HG02870 (cell line): ENCODE measurements around the gene NGB.
"Not testable (repeated sequence)": the region's sequence is repeated elsewhere in the genome, so short reads cannot be mapped to it uniquely, and the experiment has no call there.

ENCODE experiments used
- ATAC-seq: cut with Tn5 transposase; IDR thresholded peaks from one replicate; pipeline ENCODE4 v1.9.1; 2021; ENCODE audit warnings: mild to moderate bottlenecking, moderate library complexity; ENCODE audit not compliant: unreplicated experiment

The NGB gene

GRCh38 chr14:77271113-77271710 lies at the start of gene NGB:
Gene NGB, minus strand, starts transcription at chr14:77271206. Its CDS starts 269 bp downstream, at chr14:77270937.
- ATAC-seq, result no peak

- peak; percentile 63 for ATAC-seq
Observed at GRCh38 chr14:77320238-77320935, 49.4 kb upstream of the NGB start, which contains the start of gene POMT2. Gene POMT2, minus strand, starts transcription at chr14:77320883. Its CDS starts 202 bp downstream, at chr14:77320681.

GRCh38 chr14:77319422-77319821 lies 48.4 kb upstream of the NGB start:
- no peak for ATAC-seq

- ATAC-seq, result not testable (repeated sequence)
Observed at GRCh38 chr14:77318756-77319155, 47.8 kb upstream of the NGB start.

- ATAC-seq, result no peak
Observed at GRCh38 chr14:77318006-77318553, 47.1 kb upstream of the NGB start.

- ATAC-seq, result no peak
Observed at GRCh38 chr14:77316872-77317301, 45.9 kb upstream of the NGB start.

GRCh38 chr14:77316195-77316505 lies 45.1 kb upstream of the NGB start:
- no peak for ATAC-seq

GRCh38 chr14:77314539-77315457 lies 43.8 kb upstream of the NGB start:
- no peak for ATAC-seq

GRCh38 chr14:77314043-77314442 lies 43.0 kb upstream of the NGB start:
- no peak for ATAC-seq

- ATAC-seq, result no peak
Observed at GRCh38 chr14:77313371-77313770, 42.4 kb upstream of the NGB start.

GRCh38 chr14:77311217-77311616 lies 40.2 kb upstream of the NGB start:
- ATAC-seq, result no peak

GRCh38 chr14:77310026-77310425 lies 39.0 kb upstream of the NGB start:
- ATAC-seq, result no peak

- ATAC-seq, result no peak
Observed at GRCh38 chr14:77309131-77309530, 38.1 kb upstream of the NGB start.

- no peak for ATAC-seq
Observed at GRCh38 chr14:77306851-77307496, 36.0 kb upstream of the NGB start.

- ATAC-seq, result no peak
Observed at GRCh38 chr14:77306416-77306815, 35.4 kb upstream of the NGB start.

- ATAC-seq, result no peak
Observed at GRCh38 chr14:77305696-77306095, 34.7 kb upstream of the NGB start.

GRCh38 chr14:77303417-77304156 lies 32.6 kb upstream of the NGB start:
- ATAC-seq, result peak; percentile 52

GRCh38 chr14:77302926-77303325 lies 31.9 kb upstream of the NGB start:
- ATAC-seq, result no peak

GRCh38 chr14:77301103-77301502 lies 30.1 kb upstream of the NGB start:
- no peak for ATAC-seq

- ATAC-seq, result no peak
Observed at GRCh38 chr14:77299771-77300170, 28.8 kb upstream of the NGB start.
